ENCODE data around the gene ECT2.

The ECT2 gene

GRCh38 chr3:172704001-172704400 lies 46.5 kb upstream of the ECT2 start:
- TF ChIP-seq ZNF8 (CRISPR knock-in tag; IDR thresholded peaks at IDR 0.05), result no peak
- no peak for TF ChIP-seq PPARA (CRISPR knock-in tag; IDR thresholded peaks at IDR 0.05; ENCODE audit: borderline replicate concordance)
- no peak for TF ChIP-seq PATZ1 (CRISPR knock-in tag; IDR thresholded peaks at IDR 0.05; ENCODE audit: borderline replicate concordance)
- TF ChIP-seq POU6F1 (CRISPR knock-in tag; IDR thresholded peaks at IDR 0.05; ENCODE audit: borderline replicate concordance, low read depth), result no peak
- no peak for TF ChIP-seq ZC3H10 (CRISPR knock-in tag; IDR thresholded peaks at IDR 0.05)
- no peak for TF ChIP-seq ZFP3 (CRISPR knock-in tag; IDR thresholded peaks at IDR 0.05)
- no peak for TF ChIP-seq OSR1 (CRISPR knock-in tag; IDR thresholded peaks at IDR 0.05)
- TF ChIP-seq CSRNP3 (CRISPR knock-in tag; IDR thresholded peaks at IDR 0.05), result no peak
- no peak for TF ChIP-seq TSHZ2 (CRISPR knock-in tag; IDR thresholded peaks at IDR 0.05)
- TF ChIP-seq BACH2 (CRISPR knock-in tag; IDR thresholded peaks at IDR 0.05; ENCODE audit: borderline replicate concordance), result no peak
- TF ChIP-seq RARB (CRISPR knock-in tag; IDR thresholded peaks at IDR 0.05), result no peak
- no peak for TF ChIP-seq CREB5 (CRISPR knock-in tag; IDR thresholded peaks at IDR 0.05; ENCODE audit: low read depth)
- TF ChIP-seq ZFP30 (CRISPR knock-in tag; IDR thresholded peaks at IDR 0.05), result no peak
- TF ChIP-seq SNAI2 (CRISPR knock-in tag; IDR thresholded peaks at IDR 0.05), result no peak
- no peak for TF ChIP-seq ZNF70 (CRISPR knock-in tag; IDR thresholded peaks at IDR 0.05)
- TF ChIP-seq ARNTL (CRISPR knock-in tag; IDR thresholded peaks at IDR 0.05; ENCODE audit: borderline replicate concordance, low read depth), result no peak
- TF ChIP-seq ISL1 (CRISPR knock-in tag; IDR thresholded peaks at IDR 0.05), result no peak
- TF ChIP-seq ZNF565 (CRISPR knock-in tag; conservative IDR thresholded peaks at IDR 0.05; ENCODE audit: low read depth), result no peak
- TF ChIP-seq ESRRG (CRISPR knock-in tag; IDR thresholded peaks at IDR 0.05), result no peak
- no peak for TF ChIP-seq TOX (CRISPR knock-in tag; IDR thresholded peaks at IDR 0.05; ENCODE audit: borderline replicate concordance)
- no peak for ATAC-seq

GRCh38 chr3:172705170-172705569 lies 45.4 kb upstream of the ECT2 start:
- ATAC-seq, result no peak
- TF ChIP-seq ZNF70 (CRISPR knock-in tag; IDR thresholded peaks at IDR 0.05) (no peak), GLIS3 (CRISPR knock-in tag; IDR thresholded peaks at IDR 0.05) (no peak), ZNF8 (CRISPR knock-in tag; IDR thresholded peaks at IDR 0.05) (no peak), TCF4 (CRISPR knock-in tag; IDR thresholded peaks at IDR 0.05; ENCODE audit: borderline replicate concordance) (no peak), ZFP30 (CRISPR knock-in tag; IDR thresholded peaks at IDR 0.05) (no peak), BACH2 (CRISPR knock-in tag; IDR thresholded peaks at IDR 0.05; ENCODE audit: borderline replicate concordance) (no peak), POU6F1 (CRISPR knock-in tag; IDR thresholded peaks at IDR 0.05; ENCODE audit: borderline replicate concordance, low read depth) (no peak), OSR1 (CRISPR knock-in tag; IDR thresholded peaks at IDR 0.05) (no peak), RARB (CRISPR knock-in tag; IDR thresholded peaks at IDR 0.05) (no peak), SNAI2 (CRISPR knock-in tag; IDR thresholded peaks at IDR 0.05) (no peak), ARNTL (CRISPR knock-in tag; IDR thresholded peaks at IDR 0.05; ENCODE audit: borderline replicate concordance, low read depth) (no peak), ISL1 (CRISPR knock-in tag; IDR thresholded peaks at IDR 0.05) (no peak), PPARA (CRISPR knock-in tag; IDR thresholded peaks at IDR 0.05; ENCODE audit: borderline replicate concordance) (no peak), TOX (CRISPR knock-in tag; IDR thresholded peaks at IDR 0.05; ENCODE audit: borderline replicate concordance) (no peak), ZC3H10 (CRISPR knock-in tag; IDR thresholded peaks at IDR 0.05) (no peak), ESRRG (CRISPR knock-in tag; IDR thresholded peaks at IDR 0.05) (no peak), ZFP3 (CRISPR knock-in tag; IDR thresholded peaks at IDR 0.05) (no peak), ZNF565 (CRISPR knock-in tag; conservative IDR thresholded peaks at IDR 0.05; ENCODE audit: low read depth) (no peak), CREB5 (CRISPR knock-in tag; IDR thresholded peaks at IDR 0.05; ENCODE audit: low read depth) (no peak), PATZ1 (CRISPR knock-in tag; IDR thresholded peaks at IDR 0.05; ENCODE audit: borderline replicate concordance) (no peak)
